ENCODE measurements around the gene STAM.

DNA sequence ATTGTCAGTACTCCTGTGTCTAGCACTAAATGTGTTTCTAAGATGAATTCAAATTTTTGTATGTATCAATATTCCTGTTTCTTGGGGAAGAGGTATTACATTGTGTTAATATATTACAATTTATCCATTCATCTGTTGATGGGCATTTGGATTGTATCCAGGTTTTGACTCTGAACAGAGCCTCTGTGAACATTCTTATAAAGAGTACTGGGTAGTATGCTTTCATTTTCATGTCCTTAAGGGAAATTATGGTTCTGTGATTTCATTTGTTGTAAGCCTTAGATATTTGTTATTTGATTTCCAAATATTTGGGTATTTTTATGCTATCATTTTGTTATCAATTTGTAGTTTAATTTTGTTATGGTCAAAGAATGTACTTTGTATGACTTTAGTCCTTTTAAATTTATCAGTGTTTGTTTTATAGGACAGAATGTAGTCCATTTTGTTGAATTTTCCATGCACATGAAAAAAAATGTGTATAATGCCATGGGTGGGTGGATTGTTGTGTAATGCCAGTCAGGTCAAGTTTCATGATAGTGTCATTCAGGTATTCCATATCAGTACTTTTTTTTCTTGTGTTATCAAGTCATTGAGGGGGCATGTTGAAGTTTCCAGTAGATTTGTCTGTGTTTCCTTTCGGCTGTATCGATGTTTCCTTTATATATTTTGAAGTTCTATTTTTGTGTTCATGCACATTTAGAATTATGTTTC is 38.4 kb downstream of the STAM start:
- TF ChIP-seq, protein P1, sequence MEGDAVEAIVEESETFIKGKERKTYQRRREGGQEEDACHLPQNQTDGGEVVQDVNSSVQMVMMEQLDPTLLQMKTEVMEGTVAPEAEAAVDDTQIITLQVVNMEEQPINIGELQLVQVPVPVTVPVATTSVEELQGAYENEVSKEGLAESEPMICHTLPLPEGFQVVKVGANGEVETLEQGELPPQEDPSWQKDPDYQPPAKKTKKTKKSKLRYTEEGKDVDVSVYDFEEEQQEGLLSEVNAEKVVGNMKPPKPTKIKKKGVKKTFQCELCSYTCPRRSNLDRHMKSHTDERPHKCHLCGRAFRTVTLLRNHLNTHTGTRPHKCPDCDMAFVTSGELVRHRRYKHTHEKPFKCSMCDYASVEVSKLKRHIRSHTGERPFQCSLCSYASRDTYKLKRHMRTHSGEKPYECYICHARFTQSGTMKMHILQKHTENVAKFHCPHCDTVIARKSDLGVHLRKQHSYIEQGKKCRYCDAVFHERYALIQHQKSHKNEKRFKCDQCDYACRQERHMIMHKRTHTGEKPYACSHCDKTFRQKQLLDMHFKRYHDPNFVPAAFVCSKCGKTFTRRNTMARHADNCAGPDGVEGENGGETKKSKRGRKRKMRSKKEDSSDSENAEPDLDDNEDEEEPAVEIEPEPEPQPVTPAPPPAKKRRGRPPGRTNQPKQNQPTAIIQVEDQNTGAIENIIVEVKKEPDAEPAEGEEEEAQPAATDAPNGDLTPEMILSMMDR (IDR thresholded peaks at IDR 0.05), result no peak
- no peak for TF ChIP-seq POLR2A (IDR thresholded peaks at IDR 0.05)

Measured in thyroid gland (tissue), 4 donors.